ENCODE results near the gene ADAMTS15.

The ADAMTS15 gene

GRCh38 chr11:130420478-130421198, 27.8 kb upstream of the ADAMTS15 start:
- no peak for DNase-seq

DNA sequence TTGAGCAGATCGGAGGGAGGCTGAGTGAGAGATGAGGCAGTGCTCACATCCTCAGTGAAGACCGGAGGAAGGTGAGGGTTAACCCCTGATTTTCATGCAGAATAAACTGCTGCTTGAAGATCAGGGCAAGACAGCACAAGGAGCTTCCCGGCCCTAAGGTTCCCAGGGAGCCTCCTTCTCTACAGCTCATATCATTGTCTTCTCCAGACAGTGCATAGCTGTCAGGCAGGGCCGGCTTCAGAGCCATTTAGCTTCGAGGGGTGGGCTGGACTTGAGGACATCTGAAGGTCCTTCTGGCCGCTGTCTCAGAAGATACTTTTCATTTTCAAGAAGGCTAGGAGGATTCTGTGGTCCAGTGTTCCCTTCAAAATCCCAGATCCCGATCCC, 27.3 kb upstream of the ADAMTS15 start:
- DNase-seq = no peak

GRCh38 chr11:130421697-130422096, 26.7 kb upstream of the ADAMTS15 start:
- no peak for DNase-seq

DNA sequence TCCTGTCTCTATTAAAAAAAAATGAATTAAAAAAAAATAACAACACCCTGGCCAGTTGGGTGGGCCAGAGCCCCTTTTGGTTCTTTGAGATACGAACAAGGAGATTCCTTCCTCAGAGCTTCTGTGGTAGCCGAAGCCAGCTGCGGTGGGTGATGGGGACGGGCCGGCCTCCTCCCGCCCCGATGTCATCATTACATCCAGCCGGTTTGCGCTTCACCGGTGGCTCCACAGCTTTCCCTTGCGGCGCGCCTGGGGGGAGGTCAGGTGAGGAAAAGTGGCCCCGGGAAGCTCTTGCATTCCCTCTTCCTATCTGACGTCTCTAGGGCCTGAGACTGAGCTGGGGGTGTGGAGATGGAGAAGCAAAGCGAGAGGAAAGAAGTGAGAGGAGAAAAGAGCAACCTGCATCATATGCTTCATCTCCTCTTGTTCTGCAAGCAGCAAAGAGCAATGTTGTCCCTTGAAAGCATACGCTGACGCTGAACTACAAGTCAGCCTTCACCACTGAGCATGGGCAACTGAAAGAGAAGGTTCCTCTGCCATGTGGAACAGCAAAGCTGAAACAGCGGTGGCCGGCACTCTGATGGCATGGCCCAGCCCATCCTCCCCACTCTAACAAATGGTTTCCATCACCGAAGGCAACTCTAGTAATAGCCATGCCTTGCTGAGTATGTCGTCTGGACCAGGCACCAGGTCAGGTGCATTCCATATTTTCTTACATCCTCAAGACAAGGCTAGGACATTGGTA, 26.0 kb upstream of the ADAMTS15 start:
- DNase-seq = no peak

DNA sequence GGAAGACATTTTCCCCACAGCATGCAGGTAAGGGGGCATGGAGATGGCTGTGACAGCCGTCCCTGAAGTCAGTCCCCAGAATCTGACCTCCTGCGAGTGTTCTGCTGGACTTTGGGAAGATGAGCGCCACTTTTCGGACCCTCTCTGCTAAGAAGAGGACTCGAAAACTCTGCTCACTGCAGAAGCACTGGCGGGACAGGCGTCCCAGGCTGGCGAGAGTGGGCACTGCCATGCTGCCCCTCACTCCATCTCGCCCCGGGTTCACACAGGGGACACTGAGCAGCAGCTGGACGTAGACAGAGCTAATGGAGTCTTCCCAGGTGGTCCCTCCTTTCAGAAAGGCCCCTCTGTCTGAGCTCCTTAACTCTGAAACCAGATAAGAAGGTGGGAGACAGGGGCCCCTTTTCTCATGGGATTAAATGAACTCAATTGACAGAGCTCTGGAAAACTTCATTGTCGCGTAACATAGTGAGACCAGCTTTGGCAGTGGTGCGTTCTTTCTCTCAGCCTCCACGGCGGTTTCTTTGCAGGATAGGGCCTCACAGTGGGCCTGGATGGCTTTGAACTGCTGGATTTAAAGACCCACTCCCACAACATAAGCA, 24.8 kb upstream of the ADAMTS15 start:
- DNase-seq = no peak

DNA sequence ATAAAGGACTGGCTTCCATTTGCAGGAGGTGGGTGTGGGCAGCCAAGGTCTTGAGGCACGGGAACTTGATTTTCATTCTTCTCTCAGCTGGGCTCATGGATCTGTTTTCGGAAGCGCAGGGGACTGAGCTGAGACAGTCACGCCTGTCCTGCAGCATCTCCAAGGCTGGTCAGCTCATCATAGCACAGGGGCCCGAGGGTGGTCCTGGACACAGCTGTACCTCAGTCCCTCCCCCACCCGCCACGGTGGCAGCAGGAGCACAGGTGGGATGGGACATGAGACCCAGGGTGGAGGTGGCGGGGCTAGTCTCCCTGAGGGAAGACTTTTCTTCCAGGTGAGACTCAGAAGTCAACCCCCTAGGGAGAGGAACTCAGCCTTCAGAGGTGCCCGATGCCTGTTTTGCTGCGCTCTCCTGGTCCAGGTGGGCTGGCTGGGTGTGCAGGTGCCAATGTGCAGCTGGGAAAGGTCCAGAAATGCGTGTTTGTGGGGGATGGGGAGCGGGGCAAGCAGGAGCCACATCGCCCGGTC, 23.8 kb upstream of the ADAMTS15 start:
- no peak for DNase-seq

DNA sequence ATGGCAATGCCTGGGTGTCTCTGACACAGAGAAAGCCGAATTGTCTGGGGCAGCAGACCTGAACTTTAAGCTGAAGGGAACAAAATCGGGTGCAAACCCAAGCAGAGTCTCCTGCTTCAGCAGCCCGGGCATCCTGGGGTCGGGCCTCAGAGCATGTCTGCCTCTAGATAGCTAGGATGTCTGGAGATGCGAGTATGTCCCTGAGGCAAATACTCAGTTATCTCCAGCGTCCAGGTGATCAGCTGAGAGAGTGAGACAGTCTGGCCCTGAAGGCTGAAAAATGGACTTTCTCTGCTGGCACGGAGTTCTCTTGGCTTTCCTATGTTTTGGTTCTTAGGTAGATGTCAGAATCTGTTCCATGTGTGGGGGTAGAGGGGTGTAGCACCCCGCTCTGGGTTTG, 23.3 kb upstream of the ADAMTS15 start:
- DNase-seq = no peak

DNA sequence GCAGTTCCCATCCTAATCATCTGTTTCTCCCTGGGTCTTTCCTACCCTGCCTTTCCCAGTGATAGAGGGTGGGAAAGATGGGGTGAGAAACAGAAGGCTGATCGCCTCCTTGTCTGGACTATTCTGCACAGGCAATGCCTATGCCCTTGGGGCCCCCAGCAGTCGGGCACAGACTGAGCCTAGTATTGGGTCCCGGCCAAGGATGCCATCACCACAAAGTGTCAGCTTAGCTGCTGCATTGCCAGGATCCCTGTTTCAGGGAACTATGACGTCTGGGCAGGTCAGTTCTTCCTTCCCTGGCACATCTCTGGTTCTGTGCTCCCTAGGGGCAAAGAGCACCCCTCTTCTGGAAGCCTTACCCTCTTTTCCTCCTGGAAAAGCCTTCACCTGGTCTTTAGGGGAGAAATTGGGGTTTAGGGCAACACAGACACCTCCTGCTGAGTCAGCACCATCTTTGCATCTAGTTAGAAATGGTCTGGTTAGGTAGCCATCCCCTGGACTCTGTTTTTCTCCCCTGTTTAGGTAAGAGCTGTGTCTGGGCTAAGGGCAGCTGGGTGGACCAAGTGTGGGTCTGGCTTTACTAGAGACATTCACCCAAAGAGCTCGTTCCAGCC, 22.1 kb upstream of the ADAMTS15 start:
- no peak for DNase-seq

- no peak for DNase-seq
These were observed 21.6 kb upstream of the ADAMTS15 start for GRCh38 chr11:130426837-130427341.

GRCh38 chr11:130427581-130428315, 20.7 kb upstream of the ADAMTS15 start:
- DNase-seq = no peak

DNA sequence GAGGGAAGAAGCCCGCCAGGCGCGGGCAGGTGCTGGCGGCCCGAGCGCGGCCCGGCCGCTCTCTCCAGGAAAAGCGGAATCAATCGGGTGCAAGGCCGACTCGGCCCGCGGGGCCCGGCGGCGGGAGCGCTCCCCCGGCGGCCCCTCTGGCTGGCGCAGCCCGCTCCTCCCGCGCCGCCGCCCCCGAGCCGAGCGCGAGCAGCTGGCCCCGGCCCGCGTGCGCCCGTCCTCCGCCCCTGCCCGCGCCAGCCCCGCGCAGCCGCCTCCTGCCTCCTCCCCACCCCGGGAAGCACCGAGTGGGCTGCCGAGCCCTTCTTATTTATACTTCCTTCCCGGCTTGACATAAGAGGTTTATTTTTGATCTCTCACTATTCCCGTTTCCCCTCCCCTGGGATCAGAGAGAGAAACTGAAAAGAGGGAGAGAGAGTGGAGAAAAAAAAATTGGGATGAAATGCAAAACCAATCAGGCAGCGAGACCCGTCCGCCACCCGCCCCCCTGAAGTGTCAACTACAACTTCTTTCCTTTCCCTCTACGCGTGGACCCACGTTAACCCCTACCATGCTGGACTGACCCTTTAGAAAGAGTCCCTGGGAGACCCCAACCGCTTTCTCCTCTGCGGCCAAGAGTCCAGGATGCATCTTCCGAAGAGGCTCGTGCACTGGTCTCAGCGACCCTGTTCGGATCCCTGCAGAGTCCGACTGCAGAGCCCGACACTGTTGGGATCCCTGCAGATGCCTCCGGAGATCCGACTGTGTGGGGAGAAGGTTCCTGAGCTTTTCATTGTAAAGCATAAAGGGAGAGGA, 19.9 kb upstream of the ADAMTS15 start, which contains the start of gene ADAMTS8:
Gene ADAMTS8 (minus strand): TSS at position 294 of the 804 bp plus-strand sequence. CDS start 323 bp downstream, outside the sequence.
- no peak for DNase-seq

- DNase-seq = no peak
These were observed 19.2 kb upstream of the ADAMTS15 start for GRCh38 chr11:130429120-130429681.

DNA sequence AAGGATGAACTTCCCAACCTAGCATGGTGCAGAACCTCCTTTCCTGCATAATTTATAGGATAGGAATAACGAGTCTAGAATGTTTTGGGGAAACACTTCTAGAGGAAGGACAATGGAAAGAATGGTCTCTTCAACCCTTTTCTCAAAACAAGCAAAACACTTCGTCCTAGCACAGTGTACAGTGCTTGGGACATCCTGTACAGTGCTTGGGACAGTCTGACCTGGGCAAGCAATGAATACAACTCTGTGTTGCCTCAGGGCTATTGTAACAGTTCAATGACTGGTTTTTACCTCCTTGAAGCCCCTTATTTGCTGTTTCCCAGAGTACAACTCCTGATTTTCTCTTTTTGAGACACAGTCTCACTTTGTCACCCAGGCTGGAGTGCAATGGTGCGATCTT, 18.5 kb upstream of the ADAMTS15 start:
- DNase-seq = no peak

GRCh38 chr11:130431331-130431773, 17.1 kb upstream of the ADAMTS15 start:
- DNase-seq = peak; percentile 71

DNA sequence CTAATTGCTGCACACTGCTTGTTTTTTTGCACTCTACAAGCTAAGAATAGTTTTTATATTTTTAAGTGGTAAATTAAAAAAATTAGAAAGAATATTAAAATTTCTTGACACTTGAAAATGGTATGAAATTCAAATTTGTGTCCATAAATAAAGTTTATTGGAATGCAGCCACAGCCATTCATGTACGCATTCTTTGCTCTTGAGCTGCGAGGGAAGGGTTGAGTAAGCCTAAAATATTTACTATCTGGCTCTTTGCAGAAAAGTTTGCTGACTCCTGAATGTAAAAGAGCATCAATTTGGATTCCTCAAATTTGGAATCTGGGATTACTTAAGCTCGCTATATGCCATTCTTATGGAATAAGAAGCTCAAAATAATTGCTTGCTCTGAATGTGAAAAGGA, 16.6 kb upstream of the ADAMTS15 start:
- no peak for DNase-seq

DNA sequence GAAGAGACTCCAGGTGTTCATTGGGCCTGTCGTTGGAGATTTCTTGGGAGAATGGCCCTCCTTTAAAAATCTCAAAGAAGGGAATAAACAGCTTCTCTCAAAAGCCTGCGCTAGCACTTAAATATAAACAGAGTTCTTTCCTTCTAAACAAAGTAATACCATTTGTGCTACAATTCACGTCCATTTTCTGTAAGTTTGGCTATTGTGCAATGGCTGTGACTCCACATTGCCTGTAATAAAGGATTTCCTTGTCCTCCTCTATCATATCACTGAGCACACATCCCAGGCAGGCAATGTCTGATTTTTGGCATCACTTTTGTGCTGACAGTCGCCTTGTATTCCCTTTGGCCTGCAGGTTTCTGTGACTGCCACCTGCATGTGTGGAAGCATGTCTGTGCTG, 15.1 kb upstream of the ADAMTS15 start:
- DNase-seq = no peak

DNA sequence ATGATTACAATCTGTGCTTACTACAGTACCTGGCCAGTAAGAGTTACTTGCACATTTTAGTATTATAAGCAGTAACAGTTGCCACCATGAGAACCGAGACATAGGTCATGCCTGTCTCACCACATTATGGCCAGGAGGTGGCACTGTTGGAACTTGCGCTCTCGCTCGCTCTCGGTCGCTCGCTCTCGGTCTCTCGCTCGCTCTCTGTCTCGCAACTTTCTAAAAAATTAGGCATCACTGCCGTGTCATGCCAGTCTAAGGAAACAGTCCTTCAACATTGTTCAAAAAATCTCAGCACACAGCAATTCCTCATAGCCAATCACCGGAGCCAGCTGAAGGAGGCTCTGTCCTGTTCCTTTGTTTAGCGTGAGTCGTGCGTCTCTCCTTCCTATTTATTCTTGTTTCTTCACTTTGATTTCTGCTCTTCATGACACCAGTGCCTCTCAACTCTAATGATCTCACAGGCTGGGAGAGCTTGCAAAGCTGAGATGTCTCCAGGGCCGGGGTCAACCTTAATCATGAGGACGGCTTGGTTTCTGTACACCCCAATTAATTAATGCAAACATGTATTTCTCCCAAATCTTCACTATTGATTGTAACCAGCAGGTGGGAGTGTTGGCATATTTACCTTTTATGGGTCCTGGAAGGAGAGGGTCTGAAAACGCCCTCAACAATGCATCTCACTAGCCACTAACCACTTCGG, 13.8 kb upstream of the ADAMTS15 start:
- DNase-seq = peak; percentile 67

GRCh38 chr11:130435671-130436070, 12.8 kb upstream of the ADAMTS15 start:
- DNase-seq = no peak

- DNase-seq = no peak
These were observed 12.3 kb upstream of the ADAMTS15 start for GRCh38 chr11:130436171-130436570.

DNA sequence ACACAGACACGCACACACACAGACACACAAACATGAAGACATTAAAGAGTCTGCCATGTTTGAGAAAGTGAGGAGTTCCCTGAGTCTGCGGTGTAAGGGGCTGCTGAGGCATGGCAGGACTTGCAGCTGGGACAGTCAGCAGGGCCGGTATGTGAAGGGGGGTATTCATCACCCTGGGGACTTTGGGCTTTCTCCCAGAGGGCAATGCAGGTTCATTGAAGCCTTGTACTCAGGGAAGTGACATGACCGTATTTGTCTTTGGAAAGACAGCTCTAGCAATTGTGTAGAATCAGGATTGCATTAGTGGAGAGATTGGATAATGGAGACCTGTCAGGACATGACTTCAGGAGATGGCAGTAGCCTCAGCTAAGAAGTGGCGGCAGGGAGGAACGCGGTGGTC, 10.6 kb upstream of the ADAMTS15 start:
- no peak for DNase-seq
